H9 (cell line): ENCODE measurements around the gene CADM1. TPM values are rescaled to one million over a fixed set of nuclear protein-coding genes. Genes with fewer than 3 reads are reported as not detected.

Experiments
- DNase-seq: peaks from one replicate; pipeline ENCODE4 v3.0.0-alpha.2; 2017
- H2AFZ ChIP-seq: one replicate; pipeline ENCODE4 v1.6.1; 2013; ENCODE audit warnings: mild to moderate bottlenecking, low read length, control low read depth, moderate library complexity
- H2AK5ac ChIP-seq: 2 replicates; pipeline ENCODE4 v1.6.1; 2013; ENCODE audit warnings: low read length, control low read depth, mixed read lengths; ENCODE audit not compliant: insufficient read length
- H2BK120ac ChIP-seq: one replicate; pipeline ENCODE4 v1.6.1; 2013; ENCODE audit warnings: low read depth, mild to moderate bottlenecking, low read length, control low read depth, inconsistent platforms; ENCODE audit not compliant: poor library complexity, severe bottlenecking
- H2BK12ac ChIP-seq: 2 replicates; pipeline ENCODE4 v1.6.1; 2013; ENCODE audit warnings: low read length, control low read depth, mixed read lengths, low read depth; ENCODE audit not compliant: insufficient read length
- H2BK15ac ChIP-seq: 2 replicates; pipeline ENCODE4 v1.6.1; 2013; ENCODE audit warnings: low read depth, low read length, control low read depth
- H2BK20ac ChIP-seq: one replicate; pipeline ENCODE4 v1.6.1; 2013; ENCODE audit warnings: low read depth, mild to moderate bottlenecking, low read length, control low read depth, inconsistent platforms; ENCODE audit not compliant: poor library complexity, severe bottlenecking
- H2BK5ac ChIP-seq: 2 replicates; pipeline ENCODE4 v1.6.1; 2013; ENCODE audit warnings: low read length, control low read depth, mixed read lengths; ENCODE audit not compliant: insufficient read length
- H3K14ac ChIP-seq: 2 replicates; pipeline ENCODE4 v1.6.1; 2013; ENCODE audit warnings: low read length, control low read depth; ENCODE audit not compliant: insufficient read depth
- H3K18ac ChIP-seq: 2 replicates; pipeline ENCODE4 v1.6.1; 2013; ENCODE audit warnings: low read depth, mild to moderate bottlenecking, mixed read lengths, low read length, control low read depth; ENCODE audit not compliant: insufficient read length
- H3K23ac ChIP-seq: 2 replicates; pipeline ENCODE4 v1.6.1; 2013; ENCODE audit warnings: low read length, control low read depth, mixed read lengths, low read depth; ENCODE audit not compliant: insufficient read length
- H3K23me2 ChIP-seq: 2 replicates; pipeline ENCODE4 v1.6.1; 2013; ENCODE audit warnings: low read depth, mild to moderate bottlenecking, mixed read lengths, low read length, control low read depth; ENCODE audit not compliant: insufficient read length, poor library complexity, severe bottlenecking
- H3K27ac ChIP-seq: 2 replicates; pipeline ENCODE4 v1.5.1; 2013; ENCODE audit warnings: low read length, control low read depth, mixed read lengths, low read depth; ENCODE audit not compliant: insufficient read length
- H3K27me3 ChIP-seq: 2 replicates; pipeline ENCODE4 v1.6.1; 2013; ENCODE audit warnings: low read length, control low read depth, inconsistent platforms; ENCODE audit not compliant: insufficient read depth
- H3K4ac ChIP-seq: 2 replicates; pipeline ENCODE4 v1.6.1; 2013; ENCODE audit warnings: low read depth, mild to moderate bottlenecking, control low read depth, inconsistent platforms, low read length, moderate library complexity
- H3K4me1 ChIP-seq: 2 replicates; pipeline ENCODE4 v1.6.1; 2013; ENCODE audit warnings: low read length, control low read depth, inconsistent platforms; ENCODE audit not compliant: insufficient read depth
- H3K4me2 ChIP-seq: 2 replicates; pipeline ENCODE4 v1.6.1; 2013; ENCODE audit warnings: low read length, control low read depth, mixed read lengths; ENCODE audit not compliant: insufficient read length, insufficient read depth
- H3K56ac ChIP-seq: 2 replicates; pipeline ENCODE4 v1.6.1; 2013; ENCODE audit warnings: low read depth, mild to moderate bottlenecking, mixed read lengths, low read length, control low read depth; ENCODE audit not compliant: insufficient read length
- H3K79me1 ChIP-seq: 2 replicates; pipeline ENCODE4 v1.6.1; 2013; ENCODE audit warnings: low read depth, mild to moderate bottlenecking, moderate library complexity, low read length, control low read depth, inconsistent platforms; ENCODE audit not compliant: insufficient read depth, poor library complexity, severe bottlenecking
- H3K79me2 ChIP-seq: 2 replicates; pipeline ENCODE4 v1.6.1; 2013; ENCODE audit warnings: low read length, control low read depth, inconsistent platforms; ENCODE audit not compliant: insufficient read depth
- H3K9ac ChIP-seq: 2 replicates; pipeline ENCODE4 v1.6.1; 2013; ENCODE audit warnings: low read length, control low read depth, mixed read lengths; ENCODE audit not compliant: insufficient read length; ENCODE audit errors: extremely low read depth
- H3K9me3 ChIP-seq: one replicate; pipeline ENCODE4 v1.6.1; 2013; ENCODE audit warnings: low read depth, low read length, inconsistent platforms; ENCODE audit not compliant: control insufficient read depth
- H3T11ph ChIP-seq: one replicate; pipeline ENCODE4 v1.6.1; 2013; ENCODE audit warnings: mild to moderate bottlenecking, low read length, control low read depth, inconsistent platforms
- H4K20me1 ChIP-seq: one replicate; pipeline ENCODE4 v1.6.1; 2013; ENCODE audit not compliant: control insufficient read depth, insufficient read length, insufficient read depth
- H4K5ac ChIP-seq: 2 replicates; pipeline ENCODE4 v1.6.1; 2013; ENCODE audit warnings: low read depth, mild to moderate bottlenecking, mixed read lengths, low read length, control low read depth; ENCODE audit not compliant: insufficient read length
- H4K8ac ChIP-seq: replicated peaks from 2 replicates; pipeline ENCODE4 v1.6.1; 2013; ENCODE audit warnings: low read length, control low read depth, mixed read lengths, low read depth; ENCODE audit not compliant: insufficient read length
- H4K91ac ChIP-seq: 2 replicates; pipeline ENCODE4 v1.6.1; 2013; ENCODE audit warnings: low read depth, mild to moderate bottlenecking, moderate library complexity, mixed read lengths, low read length, control low read depth; ENCODE audit not compliant: insufficient read length
- H3K27ac Mint-ChIP-seq, 3 experiments: 2 replicates in 2 of 3; 3 replicates in 1 of 3; pipeline ENCODE4 v1.8.0; 2020 to 2021; ENCODE audit warnings: mixed read lengths in 3 of 3, mild to moderate bottlenecking in 1 of 3, moderate library complexity in 1 of 3
- H3K27me3 Mint-ChIP-seq: 2 replicates; pipeline ENCODE4 v1.8.0; 2021; ENCODE audit warnings: low read depth, mild to moderate bottlenecking, moderate library complexity, mixed read lengths
- H3K36me3 Mint-ChIP-seq, 3 experiments: 2 replicates in 2 of 3; 3 replicates in 1 of 3; pipeline ENCODE4 v1.8.0; 2020 to 2021; ENCODE audit warnings: low read depth in 3 of 3, mixed read lengths in 3 of 3; ENCODE audit not compliant: insufficient read depth in 1 of 3
- H3K4me1 Mint-ChIP-seq, 2 experiments: 2 replicates each; pipeline ENCODE4 v1.8.0; 2020; ENCODE audit warnings: mixed read lengths in 2 of 2
- H3K4me3 Mint-ChIP-seq, 2 experiments: 2 replicates in 1 of 2; 3 replicates in 1 of 2; pipeline ENCODE4 v1.8.0; 2020 to 2021; ENCODE audit warnings: mild to moderate bottlenecking in 2 of 2, mixed read lengths in 2 of 2, moderate library complexity in 1 of 2
- H3K9me3 Mint-ChIP-seq, 2 experiments: 2 replicates in 1 of 2; 3 replicates in 1 of 2; pipeline ENCODE4 v1.8.0; 2020; ENCODE audit warnings: mild to moderate bottlenecking in 2 of 2, mixed read lengths in 2 of 2, moderate library complexity in 1 of 2
- CTCF ChIP-seq: fragments of 200-600 bp; sonication (generic); conservative IDR thresholded peaks from 3 replicates; pipeline ENCODE4 v1.8.0; 2021; ENCODE audit warnings: antibody characterized with exemption, mild to moderate bottlenecking
- WGBS: extraction: QIAGEN DNeasy Blood & Tissue Kit; methylation state at CpG from one replicate; pipeline ENCODE4 v1.1.7; 2013; ENCODE audit warnings: missing lambda C conversion rate, low lambda C conversion rate, mixed read lengths; ENCODE audit not compliant: insufficient read length; ENCODE audit errors: extremely low coverage; 5-methylcytosine and 5-hydroxymethylcytosine counted together
- total RNA-seq: library from RNA; stranded (reverse); gene quantifications from 2 replicates; pipeline ENCODE4 v1.2.1, GENCODE V29; 2021

The CADM1 gene
- total RNA-seq, 1 experiment from 2014 or later, result 11.9 TPM

DNA sequence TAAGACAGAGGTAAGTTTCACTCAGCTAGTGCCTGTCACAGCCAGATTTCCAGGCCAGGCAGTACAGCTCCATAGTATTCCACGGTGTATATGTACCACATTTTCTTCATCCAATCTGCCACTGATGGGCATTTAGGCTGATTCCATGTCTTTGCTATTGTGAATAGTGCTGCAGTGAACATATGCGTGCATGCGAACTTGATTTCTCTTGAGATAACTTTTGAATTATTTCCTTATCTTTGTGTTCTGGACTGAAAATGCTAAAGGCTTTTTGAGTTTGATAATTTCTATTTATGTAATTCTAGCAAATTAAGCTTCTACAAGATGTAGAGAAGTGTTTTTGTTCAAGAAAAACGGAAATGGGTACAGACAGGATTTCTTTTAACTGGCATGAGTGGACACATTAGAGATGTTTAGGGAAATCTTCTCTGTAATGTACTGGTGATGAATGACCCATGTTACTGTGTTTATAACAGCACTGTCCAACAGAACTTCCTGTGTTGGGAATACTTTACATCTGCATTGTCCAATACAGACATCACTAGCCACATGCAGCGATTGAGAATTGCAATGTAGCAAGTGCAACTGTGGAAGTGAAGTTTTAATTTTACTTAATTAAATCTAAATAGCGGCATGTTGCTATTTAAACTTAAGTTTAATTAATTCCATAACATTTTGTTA, 151.3 kb downstream of the CADM1 start:
- Histone ChIP-seq H3K9ac (no peak overlapping the region), H3T11ph (no peak overlapping the region), H3K9me3 (no peaks in the 10 kb centered on the region), H3K18ac (no peak overlapping the region), H4K91ac (no peak overlapping the region), H2BK20ac (no peak overlapping the region), H4K8ac (no peak overlapping the region), H3K23ac (no peak overlapping the region), H3K14ac (no peak overlapping the region), H2BK12ac (no peak overlapping the region), H3K56ac (no peak overlapping the region), H2BK15ac (no peak overlapping the region), H3K23me2 (no peaks in the 10 kb centered on the region), H2BK5ac (no peak overlapping the region), H4K5ac (no peak overlapping the region), H3K27me3 (no peaks in the 10 kb centered on the region), H3K79me1 (no peaks in the 10 kb centered on the region), H3K4ac (no peak overlapping the region), H2AFZ (no peak overlapping the region), H3K27ac (no peak overlapping the region), H3K4me2 (no peak overlapping the region), H2BK120ac (no peak overlapping the region), H4K20me1 (no peaks in the 10 kb centered on the region), H3K79me2 (no peaks in the 10 kb centered on the region; the same call in 1 of the 2 replicates), H2AK5ac (no peak overlapping the region), H3K4me1 (no peaks in the 10 kb centered on the region)
- WGBS, result no CpG with 5 or more reads among the region's 6 CpGs
- Mint-ChIP-seq H3K4me1 (no peaks in the 10 kb centered on the region), H3K9me3 (no peaks in the 10 kb centered on the region), H3K27me3 (peaks cover 5% of the 10 kb centered on the region; the same call in 1 of the 2 replicates), H3K27ac (no peak overlapping the region), H3K36me3 (no peaks in the 10 kb centered on the region), H3K4me3 (no peak overlapping the region)
- no peak for DNase-seq
- no peak for TF ChIP-seq CTCF
